Measurements from ENCODE around the gene ATXN10.

Gene ATXN10

GRCh38 chr22:45880716-45881523, 209.3 kb downstream of the ATXN10 start:
- no peak for DNase-seq

DNA sequence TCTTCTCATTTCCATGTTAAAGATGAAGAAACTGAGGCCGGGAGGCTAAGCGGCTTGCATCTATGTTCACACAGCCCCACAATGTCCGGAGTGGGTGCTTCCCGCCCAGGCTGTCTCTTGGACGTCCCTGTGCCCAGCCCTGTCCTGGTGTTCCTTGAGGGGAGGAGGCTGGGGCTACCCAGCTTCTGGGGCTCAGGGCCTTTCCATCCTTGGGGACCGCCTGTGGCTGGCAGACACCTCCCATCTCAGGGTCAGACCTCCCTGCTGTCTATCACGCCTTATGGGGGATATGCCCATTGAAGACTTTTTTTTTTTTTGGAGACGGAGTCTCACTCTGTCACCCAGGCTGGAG, 209.9 kb downstream of the ATXN10 start:
- DNase-seq: no peak

- DNase-seq: no peak
Observed at GRCh38 chr22:45882881-45883810, 211.5 kb downstream of the ATXN10 start.

DNA sequence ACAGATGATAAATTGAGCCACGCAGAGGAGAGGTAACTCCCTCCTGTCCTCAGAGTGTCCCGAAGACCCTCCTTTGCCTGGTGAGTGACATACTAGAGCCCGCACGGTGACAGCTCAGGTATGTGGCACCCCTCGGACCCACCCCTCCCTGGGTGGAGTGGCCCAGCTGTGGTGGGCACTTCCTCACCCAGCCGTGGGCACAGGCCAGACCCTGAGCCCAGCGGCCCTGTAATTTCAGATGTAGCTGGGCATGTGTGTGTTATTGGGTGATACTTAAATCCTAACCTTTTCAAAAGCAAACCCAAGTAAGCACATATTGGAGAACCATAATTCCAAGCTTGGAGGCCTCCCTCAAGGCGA, 212.2 kb downstream of the ATXN10 start:
- no peak for DNase-seq

DNA sequence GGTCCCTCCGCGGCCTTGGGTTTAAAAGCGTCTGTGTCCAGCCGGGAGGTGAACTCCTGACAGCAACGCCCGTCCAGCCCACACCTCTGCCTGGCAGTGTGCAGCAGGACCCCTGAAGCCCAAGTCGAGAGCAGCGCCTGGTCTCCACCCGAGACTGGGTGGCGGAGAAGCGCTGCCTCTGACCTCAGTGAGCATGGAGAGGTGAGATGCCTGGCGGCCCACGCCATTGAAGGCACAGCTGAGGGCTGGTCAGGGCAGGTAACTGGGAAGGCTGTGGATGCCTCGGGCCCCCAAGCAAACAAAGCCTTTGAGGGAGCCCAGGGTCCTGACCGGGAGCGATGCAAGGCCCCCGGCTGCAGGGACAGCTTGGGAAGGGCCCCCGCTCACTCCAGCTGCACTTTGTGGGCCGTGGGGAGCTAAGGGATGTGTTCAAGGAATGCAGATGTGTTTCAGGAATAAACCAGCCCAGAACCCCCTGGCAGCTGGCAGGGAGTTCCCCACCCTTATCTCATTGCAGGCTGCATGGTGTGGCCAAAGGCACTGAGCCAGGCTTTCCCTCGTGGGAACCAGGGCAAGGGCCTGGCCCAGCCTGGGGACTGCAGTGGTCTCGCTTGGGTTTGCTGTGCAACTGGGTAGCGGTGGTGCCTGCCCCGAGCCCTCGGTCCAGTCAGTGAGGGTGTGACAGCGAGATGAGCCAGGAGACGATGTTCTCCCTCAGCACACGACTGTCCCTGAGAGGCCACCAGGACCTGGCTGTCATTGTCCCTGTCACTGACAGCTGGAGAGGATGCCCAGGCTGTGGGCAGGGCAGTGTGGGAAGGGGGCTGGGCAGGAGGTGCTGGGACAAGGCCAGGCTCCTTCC, 212.8 kb downstream of the ATXN10 start:
- no peak for DNase-seq

DNA sequence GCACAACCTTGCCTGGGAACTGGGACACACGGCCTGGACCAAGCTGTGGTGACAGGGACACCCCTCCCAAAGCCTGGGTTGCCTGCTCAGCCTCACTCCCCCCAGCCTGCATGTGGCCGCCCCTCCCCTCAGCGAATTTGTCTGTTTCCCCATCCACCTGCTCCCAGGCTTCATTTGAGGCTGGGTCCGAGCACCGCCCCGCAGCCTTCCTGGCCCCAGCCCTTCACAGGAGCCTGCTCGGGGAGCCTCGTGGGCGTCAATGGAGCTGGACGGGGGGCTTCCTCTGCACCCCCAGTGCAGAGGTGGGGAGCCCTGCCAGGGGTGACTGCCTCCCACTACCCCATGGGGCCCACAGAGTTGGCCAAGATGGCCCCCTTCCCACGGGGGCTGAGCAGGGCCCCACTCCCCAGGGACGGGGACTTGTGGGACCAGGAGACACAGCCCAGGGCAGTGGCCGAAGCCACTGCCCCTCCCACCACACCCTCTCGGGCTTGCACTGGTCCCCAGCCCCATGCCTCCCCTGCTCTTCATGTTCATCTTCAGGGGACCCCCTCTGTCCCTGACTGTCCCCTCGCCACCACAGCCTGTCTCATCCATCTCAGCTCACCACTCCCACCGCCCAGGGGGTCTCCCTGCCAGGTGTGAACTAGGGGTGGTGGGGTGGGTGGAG, 213.7 kb downstream of the ATXN10 start:
- DNase-seq: no peak

DNA sequence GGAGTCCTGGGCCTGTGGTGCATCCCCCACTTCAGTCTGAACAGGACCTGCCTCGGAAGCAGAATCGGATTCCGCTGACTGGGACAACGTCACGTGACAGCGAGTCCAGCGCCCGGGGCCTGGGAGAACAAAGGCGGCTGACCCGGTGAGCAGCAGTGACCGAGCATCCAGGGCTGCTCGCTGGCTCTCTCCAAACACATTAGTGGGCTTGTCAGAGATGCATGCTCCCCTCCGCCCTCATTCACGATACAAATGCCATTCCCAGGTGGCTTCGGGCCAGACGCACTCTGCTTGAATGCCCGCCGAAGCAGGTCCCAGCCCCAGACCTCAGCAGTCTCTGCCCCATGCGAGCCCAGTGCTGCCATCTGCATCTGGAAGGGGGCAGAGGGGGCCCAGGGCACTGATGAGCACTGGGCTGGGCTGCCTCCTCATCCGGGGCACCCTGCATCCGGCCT, 214.3 kb downstream of the ATXN10 start:
- no peak for DNase-seq

- no peak for DNase-seq
Observed at GRCh38 chr22:45886540-45886939, 214.9 kb downstream of the ATXN10 start.

- DNase-seq: no peak
Observed at GRCh38 chr22:45887202-45888131, 215.8 kb downstream of the ATXN10 start.

- no peak for DNase-seq
Observed at GRCh38 chr22:45888221-45889092, 216.8 kb downstream of the ATXN10 start.

DNA sequence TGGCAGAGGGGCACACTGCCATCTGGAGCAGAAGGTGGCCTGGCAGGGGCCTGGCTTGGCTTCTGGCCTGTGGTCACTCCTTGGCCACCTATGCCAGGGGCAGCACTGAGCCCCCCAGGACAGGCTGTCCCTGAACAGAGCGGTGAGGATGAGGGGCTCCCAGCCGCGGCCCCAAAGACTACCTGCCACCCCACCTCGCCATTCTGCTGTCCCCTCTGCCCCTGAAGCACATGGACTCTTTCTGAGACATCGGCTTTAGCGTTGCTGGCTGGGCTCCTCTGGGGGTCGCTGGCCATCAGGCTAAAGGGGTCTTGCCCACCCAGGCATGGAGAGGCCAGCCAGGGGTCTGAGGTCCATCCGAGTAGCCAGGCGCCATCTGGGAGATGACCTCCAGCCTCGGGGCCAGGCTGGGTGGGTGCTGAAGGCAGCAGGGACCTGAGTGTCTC, 217.5 kb downstream of the ATXN10 start:
- DNase-seq: no peak

GRCh38 chr22:45889539-45890350, 218.1 kb downstream of the ATXN10 start:
- DNase-seq: no peak

DNA sequence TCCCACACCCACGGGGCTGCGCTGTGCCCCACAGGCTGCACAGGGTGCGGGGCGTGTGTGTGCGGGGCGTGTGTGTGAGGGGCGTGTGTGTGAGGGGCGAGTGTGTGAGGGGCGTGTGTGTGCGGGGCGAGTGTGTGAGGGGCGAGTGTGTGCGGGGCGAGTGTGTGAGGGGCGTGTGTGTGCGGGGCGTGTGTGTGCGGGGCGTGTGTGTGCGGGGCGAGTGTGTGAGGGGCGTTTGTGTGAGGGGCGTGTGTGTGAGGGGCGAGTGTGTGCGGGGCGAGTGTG, 218.7 kb downstream of the ATXN10 start:
- no peak for DNase-seq

- DNase-seq: no peak
Observed at GRCh38 chr22:45891021-45891421, 219.4 kb downstream of the ATXN10 start.

DNA sequence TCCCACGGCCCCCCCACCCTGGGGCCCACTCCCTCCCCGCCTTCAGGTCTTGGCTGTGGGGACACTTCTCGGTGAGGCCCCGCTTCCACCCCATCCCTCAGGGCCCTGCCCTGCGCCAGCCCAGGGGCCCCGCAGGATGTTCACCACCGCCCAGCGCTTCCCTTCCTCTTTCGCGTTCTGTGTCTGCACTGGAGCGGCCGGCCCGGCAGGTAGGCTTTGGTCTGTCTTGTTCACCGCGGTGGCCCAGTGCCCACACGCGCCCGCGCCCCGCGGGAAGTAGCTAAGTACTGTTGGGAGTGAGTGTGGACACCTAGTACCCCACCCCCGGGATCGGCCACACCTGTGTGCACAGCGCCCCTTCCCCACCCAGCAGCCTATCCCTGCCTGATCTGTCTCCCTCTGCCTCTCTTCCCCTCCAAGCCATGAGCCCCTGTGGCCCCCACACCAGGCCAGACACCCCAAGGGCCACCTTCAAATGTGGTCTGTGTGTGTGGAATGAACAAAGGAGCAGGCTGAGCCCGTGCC, 219.9 kb downstream of the ATXN10 start:
- no peak for DNase-seq

GRCh38 chr22:45891996-45892621, 220.5 kb downstream of the ATXN10 start:
- no peak for DNase-seq

- DNase-seq: no peak
Observed at GRCh38 chr22:45892681-45893461, 221.2 kb downstream of the ATXN10 start.

DNA sequence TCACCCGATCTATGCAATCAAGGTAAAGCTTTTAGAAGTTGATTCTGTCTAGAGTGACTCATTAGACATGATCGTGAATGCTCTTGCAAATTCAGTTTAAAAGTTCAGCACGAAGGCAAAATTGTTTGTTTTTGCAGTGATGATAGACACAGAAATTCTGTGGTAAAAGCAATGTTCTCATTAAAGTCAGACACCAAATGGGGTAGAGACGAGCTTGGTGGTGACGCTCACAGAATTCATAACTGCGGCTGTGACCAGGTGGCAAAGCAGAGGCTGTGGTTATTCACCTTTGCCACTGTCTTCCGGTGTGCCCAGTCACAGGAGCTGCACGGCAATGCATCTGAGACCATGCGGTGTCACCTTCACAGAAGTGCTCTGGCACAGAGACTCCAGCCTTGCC, 221.9 kb downstream of the ATXN10 start:
- no peak for DNase-seq
